Esophagus mucosa (tissue), 1 donor: Measurements from ENCODE around the gene NFS1. TPM values are rescaled to one million over a fixed set of nuclear protein-coding genes. Genes with fewer than 3 reads are reported as not detected.

Experiments used
- ATAC-seq: fragments of 200-7000 bp; cut with Tn5 transposase; one replicate; pipeline ENCODE4 v1.9.1; 2020
- total RNA-seq: library from RNA; stranded (reverse); gene quantifications from one replicate; pipeline ENCODE4 v1.2.4, GENCODE V29; 2023
- donor health status: DM: yes; HTN: yes; CAD: no.

The NFS1 gene
- total RNA-seq, 1 donor from 2014 or later: 25.1 TPM

DNA sequence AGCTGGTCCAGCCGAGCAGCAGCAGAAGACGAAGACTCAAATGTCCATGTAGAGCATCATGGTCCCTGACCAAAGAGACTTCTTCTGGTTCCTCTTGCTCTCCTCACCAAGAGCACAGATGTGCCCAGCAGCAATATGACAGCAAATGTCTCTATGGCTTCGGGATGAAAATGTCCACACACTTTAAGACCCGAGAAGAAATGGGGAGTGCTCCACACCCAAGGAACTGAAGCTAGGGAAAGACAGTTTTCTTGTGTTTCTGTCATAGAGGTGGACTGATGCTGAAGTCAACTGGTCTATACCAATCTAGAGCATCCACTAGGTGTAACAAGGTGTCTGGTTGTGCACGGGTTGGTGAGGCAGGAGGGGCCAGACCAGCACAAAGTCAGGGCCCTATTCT is 29.9 kb downstream of the NFS1 start:
- no peak for ATAC-seq

DNA sequence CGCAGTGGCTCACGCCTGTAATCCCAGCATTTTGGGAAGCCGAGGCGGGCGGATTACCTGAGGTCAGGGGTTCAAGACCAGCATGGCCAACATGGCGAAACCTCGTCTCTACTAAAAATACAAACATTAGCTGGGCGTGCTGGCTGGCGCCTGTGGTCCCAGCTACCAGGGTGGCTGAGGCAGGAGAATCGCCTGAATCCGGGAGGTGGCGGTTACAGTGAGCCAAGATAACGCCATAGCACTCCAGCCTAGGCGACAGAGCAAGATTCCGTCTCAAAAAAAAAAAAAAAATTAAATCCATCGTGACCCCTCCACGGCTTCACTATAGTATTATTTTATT is 33.2 kb downstream of the NFS1 start:
- ATAC-seq: no peak

DNA sequence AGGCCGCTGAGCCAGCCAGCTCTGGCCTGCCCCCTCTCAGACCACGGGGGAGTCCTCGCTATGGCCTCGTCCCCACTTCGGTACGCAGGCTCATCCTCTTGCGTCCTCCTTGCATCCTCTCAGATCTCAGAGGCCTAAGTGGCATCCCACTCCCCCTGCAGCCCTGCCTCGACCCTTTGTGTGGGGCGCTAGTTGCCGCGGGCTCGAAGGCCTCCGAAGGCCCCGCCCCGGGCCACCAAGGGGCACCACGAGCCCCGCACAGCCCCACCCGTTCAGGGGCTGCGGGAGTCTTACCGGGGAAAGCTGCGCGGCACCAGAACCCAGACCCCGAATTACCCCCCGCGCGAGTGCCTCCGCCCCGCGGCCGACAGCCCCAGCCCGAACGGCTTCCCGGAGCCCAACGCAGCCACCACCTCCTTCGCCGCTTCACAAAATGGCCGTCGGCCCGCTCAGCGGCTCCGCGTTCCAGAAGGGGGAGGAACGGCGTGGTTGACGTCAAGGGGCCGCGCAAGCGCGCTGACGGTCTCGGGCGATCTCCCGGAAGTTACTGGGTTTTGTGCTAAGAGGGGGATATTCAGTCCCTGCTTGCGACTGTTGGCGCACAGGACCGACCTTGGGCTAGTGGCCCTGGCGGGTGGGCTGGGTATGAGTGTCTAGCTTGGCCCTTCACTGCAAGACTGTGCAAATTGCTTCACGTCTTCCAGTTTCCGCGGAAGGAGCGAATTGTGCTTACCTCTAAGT is 34.5 kb downstream of the NFS1 start, which contains the start of the genes CPNE1 and RBM12:
Gene CPNE1 (minus strand): TSS at position 435 of the 741 bp plus-strand sequence. CDS start 31,977 bp downstream, outside the sequence.
Gene RBM12 (minus strand): TSS at position 435 of the 741 bp plus-strand sequence. CDS start 9,578 bp downstream, outside the sequence.
- peak; percentile 92 for ATAC-seq

DNA sequence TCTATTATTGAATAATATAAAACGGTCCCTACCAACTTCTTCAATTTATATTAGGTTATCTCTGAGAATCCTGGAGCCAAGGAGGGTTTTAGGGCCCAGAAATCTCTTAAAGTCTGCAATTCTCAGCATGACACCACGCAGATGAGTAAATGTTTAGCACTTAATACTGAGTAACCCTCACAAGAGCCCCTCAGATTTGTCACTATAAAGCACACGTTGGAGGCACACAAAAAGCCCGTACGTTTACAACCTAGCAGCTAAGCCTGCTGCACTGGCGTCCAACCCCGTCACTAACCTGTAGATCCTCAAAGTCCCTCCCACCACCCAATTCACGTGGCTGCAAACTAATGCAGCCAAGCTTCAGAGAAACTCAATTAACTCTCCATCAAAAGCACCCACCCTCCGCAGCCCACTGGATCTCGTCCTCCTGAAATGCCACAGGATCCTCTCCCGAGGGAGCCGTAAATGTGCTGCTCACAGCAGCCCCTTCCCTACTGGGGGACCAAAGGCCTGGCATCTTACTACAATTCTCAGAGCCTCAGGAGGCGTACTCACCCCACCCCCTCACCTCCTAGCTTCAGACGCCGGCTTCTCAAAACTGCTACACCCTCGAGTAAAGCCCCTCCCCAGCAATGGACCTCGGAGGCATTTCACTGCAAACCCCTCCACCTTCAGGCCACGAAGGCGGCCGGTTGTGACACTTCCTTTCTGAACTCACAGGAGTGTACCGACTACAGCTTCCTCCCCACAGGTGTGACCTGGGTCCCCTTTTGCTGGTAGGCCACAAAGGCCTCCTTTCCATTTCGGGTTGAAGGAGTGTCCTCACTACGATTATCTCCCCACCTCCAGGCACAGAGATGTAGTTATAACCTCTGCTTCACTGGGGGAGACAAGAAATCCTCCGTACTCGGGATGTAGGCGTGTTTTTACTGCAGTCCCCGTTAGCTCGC is 35.4 kb downstream of the NFS1 start:
- ATAC-seq: peak; percentile 57

DNA sequence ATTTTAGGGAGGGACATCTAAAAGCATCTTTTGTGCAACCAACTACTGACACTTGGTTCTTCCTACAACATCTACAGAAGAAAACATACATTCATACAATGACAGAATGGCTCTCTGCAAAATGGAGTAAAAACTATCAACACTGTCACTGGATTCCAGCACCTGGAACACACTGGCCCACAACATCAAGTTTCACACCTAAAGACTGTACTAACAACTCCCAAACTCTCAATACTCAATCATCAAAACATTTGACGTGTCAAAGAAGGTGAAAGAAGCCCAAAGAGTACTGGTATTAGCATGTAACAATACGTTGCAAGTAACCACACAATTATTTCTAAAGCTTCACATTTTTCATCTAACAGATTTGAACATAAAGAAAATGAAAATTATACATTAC is 36.6 kb downstream of the NFS1 start:
- no peak for ATAC-seq

DNA sequence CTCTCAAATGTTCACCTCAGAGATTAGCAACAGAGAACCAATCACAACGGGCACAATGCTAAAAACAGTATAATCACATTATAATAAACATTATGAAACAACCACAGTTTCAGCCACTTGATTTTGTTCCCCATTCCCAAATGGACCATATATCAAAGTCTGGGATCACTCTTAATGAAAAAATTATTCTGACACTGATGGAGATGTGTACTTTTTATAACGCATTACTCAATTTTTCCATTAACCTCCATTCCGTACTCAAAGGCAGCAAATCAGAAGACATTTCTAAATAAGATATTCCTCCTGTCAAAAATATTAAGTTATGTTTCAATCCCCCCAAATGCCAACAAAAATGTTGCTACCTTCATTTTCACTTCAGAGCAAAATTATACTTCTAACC is 37.2 kb downstream of the NFS1 start:
- ATAC-seq: no peak

DNA sequence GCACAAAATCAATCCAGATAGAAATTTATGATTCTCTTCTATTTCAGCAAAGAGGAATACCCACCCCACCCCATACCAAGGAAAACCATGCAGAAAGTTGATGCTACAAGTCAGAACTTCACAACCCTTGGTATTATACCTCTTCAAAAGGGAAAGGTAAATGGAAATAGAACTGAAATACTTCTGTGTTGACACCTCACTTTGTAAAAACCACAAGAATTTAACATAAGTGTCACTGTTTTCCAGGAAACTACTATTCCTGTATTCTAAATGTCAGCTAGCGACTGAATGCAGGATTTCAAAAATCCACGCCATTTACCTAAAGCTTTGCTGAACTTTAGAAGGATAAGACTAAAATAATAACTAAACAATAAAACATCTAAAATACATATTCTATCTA is 38.1 kb downstream of the NFS1 start:
- ATAC-seq: no peak

DNA sequence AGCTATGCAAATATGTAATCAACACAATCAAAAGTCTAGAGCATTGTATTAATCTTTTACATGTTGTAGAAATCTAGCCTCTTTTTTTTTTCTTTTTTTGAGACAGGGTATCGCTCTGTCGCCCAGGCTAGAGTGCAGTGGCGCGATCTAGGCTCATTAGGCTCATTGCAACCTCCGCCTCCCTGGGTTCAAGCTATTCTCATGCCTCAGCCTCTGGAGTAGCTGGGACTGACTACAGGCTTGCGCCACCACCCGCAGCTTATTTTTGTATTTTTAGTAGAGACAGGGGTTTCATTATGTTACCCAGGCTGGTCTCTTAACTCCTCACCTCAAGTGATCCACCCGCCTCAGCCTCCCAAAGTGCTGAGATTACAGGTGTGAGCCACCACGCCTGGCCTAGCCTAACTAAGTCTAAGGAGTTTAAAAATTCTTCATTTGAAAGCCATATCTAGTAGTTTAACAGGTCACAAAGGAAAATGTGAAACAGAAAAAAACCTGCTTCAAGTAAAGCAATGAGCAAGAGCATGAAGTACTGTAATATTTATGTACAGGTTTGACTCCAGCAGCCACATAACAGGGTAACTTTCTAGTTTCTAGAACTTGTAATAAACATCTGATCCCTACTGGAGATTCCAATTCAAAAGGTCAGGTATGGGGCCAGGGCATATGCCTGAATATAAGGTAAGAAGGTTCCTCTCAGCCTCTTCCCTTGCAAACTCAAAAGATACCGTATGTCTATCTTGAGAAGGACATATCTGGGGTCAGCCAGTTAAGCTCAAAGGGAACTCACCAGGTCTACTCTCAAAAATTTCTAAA is 38.8 kb downstream of the NFS1 start:
- no peak for ATAC-seq

DNA sequence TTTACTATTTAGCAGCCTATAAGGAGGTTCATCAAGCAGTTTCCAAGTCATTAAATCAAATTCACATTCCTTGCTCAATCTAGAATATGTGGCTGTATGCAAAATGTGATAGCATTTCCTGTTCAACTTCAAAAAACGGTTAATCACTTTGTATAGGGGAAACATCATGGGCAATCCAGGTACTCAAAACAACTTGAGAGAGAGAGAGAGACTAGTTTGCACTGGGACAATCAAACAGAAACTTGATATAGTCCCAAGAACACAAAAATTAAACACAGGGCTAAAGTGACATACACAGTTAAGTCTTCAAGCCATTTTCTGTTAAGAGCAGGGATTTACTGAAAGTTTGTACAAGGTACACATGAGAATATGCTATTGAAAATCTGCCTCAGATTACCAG is 41.9 kb downstream of the NFS1 start:
- ATAC-seq: no peak

DNA sequence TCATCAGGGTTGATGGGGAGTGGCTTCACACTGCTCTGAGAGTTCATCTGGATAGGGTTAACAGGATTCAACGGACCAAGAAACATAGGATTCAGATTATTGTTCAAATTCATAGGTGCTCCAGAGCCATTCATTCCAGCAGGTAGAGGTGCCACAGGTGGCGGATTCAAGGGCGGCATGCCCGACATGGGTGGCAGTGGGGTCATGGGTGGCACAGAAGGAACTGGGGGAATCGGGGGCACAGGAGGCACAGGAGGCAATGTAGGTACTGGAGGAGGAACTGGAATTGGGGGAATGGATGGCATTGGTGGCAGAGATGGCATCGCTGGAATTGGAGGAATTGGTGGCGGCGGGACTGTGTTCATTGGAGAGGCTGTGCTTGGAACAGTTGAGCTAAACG is 44.7 kb downstream of the NFS1 start:
- ATAC-seq: no peak

DNA sequence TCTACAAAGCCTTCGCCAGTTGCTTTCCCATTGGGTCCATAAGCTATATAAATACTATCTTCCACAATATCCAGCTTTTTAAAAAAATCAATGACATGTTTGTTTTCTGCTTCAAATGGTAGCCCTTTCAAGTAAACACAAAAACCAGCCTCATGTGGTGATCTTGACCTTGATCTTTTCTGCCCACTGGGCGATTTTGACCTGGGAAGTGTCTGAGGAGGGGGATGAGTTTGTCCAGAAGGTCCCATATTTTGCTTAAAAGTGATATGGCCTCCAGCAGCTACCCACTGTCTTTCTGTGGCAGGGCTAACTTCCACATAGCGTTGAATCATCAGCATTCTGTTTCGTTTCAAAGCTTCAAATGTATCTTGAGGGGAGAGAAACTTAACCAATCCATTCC is 45.3 kb downstream of the NFS1 start:
- ATAC-seq: no peak

DNA sequence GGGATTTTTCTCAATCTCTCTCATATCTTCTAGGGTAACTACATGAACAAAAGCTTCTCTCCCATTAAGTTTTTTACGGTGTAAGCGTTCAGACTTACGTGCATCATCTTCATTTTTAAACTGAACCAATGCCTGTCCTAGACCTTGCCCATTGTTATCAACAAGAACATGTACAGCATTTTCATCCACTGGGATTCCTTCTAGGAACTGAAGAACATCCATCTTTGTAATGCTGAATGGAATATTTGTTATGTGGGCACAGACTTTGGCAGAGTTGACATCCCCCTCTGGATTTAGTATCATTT is 45.8 kb downstream of the NFS1 start:
- ATAC-seq: no peak

DNA sequence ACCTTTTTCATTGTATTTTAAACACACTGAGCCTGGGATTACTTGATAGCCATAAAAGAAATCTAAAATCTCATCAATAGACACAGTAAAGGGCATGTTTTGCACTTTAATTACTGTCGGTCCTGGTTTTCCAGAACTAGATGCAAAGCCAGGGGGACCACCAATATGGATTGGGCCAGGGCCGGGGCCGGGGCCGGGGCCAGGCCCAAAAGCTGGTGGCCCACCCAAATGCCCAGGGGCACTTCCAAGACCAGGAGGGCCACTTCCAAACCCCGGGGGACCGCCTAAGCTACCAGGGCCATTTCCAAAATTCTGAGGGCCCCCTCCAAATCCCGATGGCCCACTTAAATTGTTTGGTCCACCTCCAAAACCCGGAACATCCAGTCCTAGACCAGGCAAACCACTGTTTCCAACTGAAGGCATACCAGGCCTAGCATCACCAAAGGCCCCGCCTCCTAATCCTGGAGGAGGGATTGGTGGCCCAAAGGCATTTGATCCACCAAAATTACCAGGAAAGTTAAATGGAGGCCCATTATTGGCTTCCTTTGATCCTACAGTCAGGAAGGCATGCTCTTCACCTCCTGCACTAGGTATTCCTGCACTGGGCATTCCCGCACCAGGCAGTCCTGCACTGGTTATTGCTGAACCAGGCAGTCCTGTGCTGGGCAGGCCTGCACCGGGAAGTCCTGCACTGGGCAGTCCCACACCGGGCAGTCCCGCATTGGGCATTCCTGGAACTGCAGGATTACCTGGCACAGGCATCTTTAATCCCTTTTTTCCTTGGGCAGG is 46.3 kb downstream of the NFS1 start:
- ATAC-seq: peak; percentile 37

DNA sequence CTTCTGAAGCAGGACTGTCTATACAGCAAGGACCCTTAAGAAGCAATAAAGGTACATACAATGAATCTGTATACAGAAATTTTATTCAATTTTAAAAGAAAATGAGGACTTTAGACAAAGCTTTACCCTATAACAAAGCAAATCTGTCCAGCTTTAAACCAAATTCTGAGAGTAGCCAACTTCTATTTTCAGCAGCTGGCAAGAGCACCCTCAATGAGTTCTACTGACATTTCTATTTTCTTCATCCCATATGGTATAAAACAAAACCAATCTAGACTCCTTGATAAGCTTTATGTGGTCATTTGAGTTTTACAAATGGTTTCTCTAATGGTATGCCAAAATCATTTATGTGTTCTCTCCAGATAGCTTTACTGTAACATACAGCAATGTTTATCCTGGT is 47.2 kb downstream of the NFS1 start:
- no peak for ATAC-seq

DNA sequence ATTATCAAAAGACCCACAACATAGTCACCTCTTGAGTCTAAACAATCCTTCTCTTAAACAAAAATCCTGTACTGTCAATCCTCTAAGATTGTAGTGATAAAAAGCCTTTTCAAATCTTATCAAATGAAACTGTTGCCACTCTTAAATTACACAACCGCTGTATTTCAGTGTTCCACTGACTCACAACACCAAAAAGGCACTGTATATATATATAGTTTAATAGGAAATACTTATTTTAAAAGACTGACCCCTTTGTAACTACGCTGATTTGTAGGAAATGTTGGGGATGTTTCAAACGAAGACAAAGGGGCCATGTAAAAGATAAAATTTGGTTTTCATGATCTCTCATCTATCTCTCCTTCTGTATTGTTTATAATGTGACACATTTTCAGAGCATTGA is 48.5 kb downstream of the NFS1 start:
- ATAC-seq: no peak

DNA sequence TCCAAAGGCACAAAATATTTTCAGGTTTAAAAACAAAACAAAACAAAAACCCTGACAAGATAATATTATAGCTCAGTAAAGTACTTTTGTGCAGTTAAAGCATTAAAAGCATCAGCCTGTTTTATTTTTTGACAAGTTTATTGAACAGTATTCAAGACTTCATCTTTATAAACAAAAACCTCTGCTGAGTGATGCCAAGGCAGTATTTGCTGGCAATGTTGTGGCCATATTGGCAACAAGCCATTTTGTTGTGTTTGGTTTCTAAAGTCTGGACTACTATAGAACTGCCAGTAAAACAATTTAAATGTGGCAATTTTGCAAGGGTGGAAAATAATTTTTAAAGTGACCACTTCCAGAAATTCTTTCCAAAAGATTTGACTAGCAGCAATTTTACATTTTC is 50.3 kb downstream of the NFS1 start:
- no peak for ATAC-seq

DNA sequence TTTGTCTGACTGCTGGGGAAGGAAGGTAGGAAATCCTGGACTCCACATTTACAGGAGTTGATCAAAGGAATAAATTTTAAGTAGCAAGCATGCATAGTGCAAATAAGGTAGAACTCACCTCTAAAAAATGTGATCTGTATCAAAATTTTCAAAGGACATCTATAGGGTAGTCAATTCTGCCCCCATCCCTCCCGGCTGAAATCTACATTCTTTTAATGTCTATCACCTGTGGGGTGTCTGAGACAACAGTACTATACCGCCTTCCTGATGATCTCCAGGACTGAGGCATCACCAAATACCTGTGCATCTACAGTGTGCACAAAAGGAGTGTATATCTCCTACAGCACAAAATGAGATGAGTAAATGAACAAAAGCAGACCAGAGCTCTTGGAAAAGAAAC is 54.3 kb downstream of the NFS1 start:
- ATAC-seq: no peak

DNA sequence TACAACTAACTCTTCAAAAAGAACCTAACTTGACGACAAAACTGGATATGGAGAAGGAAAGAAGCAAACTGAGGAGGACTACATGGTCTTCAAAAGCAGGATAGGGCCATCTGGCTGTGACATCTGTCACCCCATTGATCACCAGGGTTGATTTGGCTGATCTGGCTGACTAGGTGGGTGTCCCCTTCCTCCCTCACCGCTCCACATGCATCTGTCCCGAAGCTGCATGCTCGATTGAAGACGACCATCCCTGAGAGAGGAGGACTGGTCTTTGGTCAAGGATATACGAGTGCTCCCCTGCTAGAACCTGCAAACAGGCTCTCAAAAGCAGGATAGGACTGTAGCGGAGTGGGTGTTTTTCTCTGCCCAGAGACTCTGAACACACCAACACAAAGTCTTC is 56.1 kb downstream of the NFS1 start:
- ATAC-seq: no peak

DNA sequence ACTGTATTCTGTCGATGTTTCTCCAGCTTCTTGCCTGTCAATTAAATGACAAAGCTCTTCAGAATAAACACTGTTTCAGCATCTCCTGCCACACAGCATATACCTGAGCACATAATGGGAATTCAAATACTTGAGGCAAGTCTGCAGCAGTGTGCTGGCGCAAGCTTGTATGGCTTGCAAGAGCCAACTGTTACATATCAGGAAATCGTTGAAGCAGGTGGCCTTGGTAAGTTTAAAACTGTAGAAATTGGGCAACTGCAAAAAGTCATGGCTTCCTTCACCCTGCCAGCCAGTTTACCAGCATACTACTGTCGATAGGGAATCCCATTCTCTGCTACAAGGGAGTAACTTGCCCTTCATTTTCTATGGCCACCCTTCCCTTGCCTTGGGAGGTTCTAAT is 57.4 kb downstream of the NFS1 start:
- no peak for ATAC-seq

DNA sequence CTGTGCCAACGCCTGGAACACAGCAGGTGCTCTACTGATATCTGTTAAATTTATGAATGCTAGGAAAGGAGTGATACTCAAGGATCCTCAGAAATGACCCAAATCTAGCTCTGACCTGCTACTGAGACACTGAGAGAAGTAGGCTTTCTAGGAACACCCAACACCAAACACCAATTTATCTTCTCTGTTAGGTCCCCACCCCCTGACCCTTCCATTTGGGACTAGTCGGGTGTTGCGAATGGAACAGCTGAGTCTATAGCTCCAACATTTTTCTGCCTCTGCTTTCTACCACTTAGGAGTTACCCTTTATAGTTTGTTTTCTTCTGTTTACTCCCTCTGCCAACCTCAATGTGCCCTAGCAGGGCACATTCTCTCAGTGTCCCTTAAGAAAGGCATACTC is 58.4 kb downstream of the NFS1 start:
- no peak for ATAC-seq

DNA sequence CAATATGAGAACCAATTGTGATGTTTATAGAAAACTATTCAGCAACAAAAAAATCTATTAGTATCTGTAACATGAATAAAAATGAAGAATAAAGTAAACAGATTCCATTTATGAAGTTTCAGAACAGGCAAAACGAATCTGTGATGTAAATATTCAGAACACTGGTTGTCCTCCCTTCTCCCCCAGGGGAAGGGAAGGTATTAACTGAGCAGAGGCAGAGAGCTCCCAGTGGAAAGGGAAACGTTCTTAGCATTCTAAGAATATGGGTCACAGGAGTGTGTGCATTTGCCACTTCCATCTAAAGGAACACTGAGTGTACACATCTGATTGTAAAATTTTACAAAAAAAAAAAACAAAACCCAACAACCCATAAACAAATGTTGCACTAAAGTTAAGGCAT is 60.4 kb downstream of the NFS1 start:
- ATAC-seq: no peak

DNA sequence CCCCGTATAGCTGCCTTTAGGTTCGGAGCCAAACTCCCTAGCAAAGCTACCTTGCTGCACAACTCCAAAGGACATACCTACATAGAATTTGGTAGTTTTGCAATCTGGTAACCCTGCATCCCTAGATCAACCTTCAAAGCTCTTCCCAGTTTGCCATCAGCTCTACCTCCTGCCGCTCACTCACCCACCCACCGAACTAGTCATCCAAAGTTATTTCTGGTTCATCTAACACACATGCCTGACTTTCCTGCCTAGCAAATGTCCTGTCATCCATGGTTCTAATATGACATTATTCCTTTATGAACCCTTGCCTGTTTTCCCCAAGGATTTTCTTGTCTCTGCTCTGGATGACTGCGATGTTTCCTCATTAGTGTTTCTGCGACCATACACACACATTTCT is 61.9 kb downstream of the NFS1 start:
- ATAC-seq: no peak
